ENCODE data around the gene LHX8. TPM values are rescaled to one million over a fixed set of nuclear protein-coding genes. Genes with fewer than 3 reads are reported as not detected.
"Not testable (repeated sequence)": the region's sequence is repeated elsewhere in the genome, so short reads cannot be mapped to it uniquely, and the experiment has no call there.

LHX8 gene
- total RNA-seq, 2 experiments from 2014 or later, result not detected

GRCh38 chr1:75136921-75137641 is 2.9 kb downstream of the LHX8 start:
- Mint-ChIP-seq H3K4me3 (no peak overlapping the region), H3K36me3 (ENCODE audit: low read depth) (peaks cover 3% of the 10 kb centered on the region), H3K27ac (no peak overlapping the region), H3K4me1 (peaks cover 12% of the 10 kb centered on the region), H3K27me3 (peaks cover 65% of the 10 kb centered on the region), H3K9me3 (no peaks in the 10 kb centered on the region)
- ChIA-PET CTCF (no interaction called here), POLR2A (no interaction called here)
- no peak for DNase-seq

- H3K4me3 Mint-ChIP-seq, result no peak overlapping the region
- no peaks in the 10 kb centered on the region for H3K27me3 Mint-ChIP-seq
- no peaks in the 10 kb centered on the region for H3K4me1 Mint-ChIP-seq
- DNase-seq, result no peak
- ChIA-PET POLR2A (no interaction called here), CTCF (no interaction called here)
- no peaks in the 10 kb centered on the region for H3K9me3 Mint-ChIP-seq
- no peaks in the 10 kb centered on the region for H3K36me3 Mint-ChIP-seq (ENCODE audit: low read depth)
- H3K27ac Mint-ChIP-seq, result no peak overlapping the region
Observed at GRCh38 chr1:75152092-75152491, 17.9 kb downstream of the LHX8 start.

GRCh38 chr1:75159154-75159553 is 25.0 kb downstream of the LHX8 start:
- ChIA-PET CTCF (no interaction called here), POLR2A (no interaction called here)
- no peaks in the 10 kb centered on the region for H3K9me3 Mint-ChIP-seq
- no peak overlapping the region for H3K27ac Mint-ChIP-seq
- H3K4me1 Mint-ChIP-seq, result no peaks in the 10 kb centered on the region
- no peaks in the 10 kb centered on the region for H3K36me3 Mint-ChIP-seq (ENCODE audit: low read depth)
- H3K27me3 Mint-ChIP-seq, result peaks cover 2% of the 10 kb centered on the region
- H3K4me3 Mint-ChIP-seq, result no peak overlapping the region
- DNase-seq, result no peak

- ChIA-PET POLR2A (no interaction called here), CTCF (no interaction called here)
- no peak for DNase-seq
- Mint-ChIP-seq H3K4me1 (no peaks in the 10 kb centered on the region), H3K4me3 (no peak overlapping the region), H3K27ac (no peak overlapping the region), H3K36me3 (ENCODE audit: low read depth) (no peaks in the 10 kb centered on the region), H3K9me3 (no peaks in the 10 kb centered on the region), H3K27me3 (no peaks in the 10 kb centered on the region)
Observed at GRCh38 chr1:75165264-75165663, 31.1 kb downstream of the LHX8 start.

GRCh38 chr1:75166821-75167220 is 32.6 kb downstream of the LHX8 start:
- Mint-ChIP-seq H3K27ac (no peak overlapping the region), H3K4me3 (no peak overlapping the region), H3K9me3 (no peaks in the 10 kb centered on the region), H3K27me3 (no peaks in the 10 kb centered on the region), H3K36me3 (ENCODE audit: low read depth) (no peaks in the 10 kb centered on the region), H3K4me1 (no peaks in the 10 kb centered on the region)
- ChIA-PET POLR2A (no interaction called here), CTCF (no interaction called here)
- DNase-seq, result no peak

- POLR2A ChIA-PET, result no interaction called here
- no peaks in the 10 kb centered on the region for H3K36me3 Mint-ChIP-seq (ENCODE audit: low read depth)
- no peaks in the 10 kb centered on the region for H3K27me3 Mint-ChIP-seq
- H3K9me3 Mint-ChIP-seq, result no peaks in the 10 kb centered on the region
- H3K4me3 Mint-ChIP-seq, result no peak overlapping the region
- CTCF ChIA-PET, result no interaction called here
- no peak for DNase-seq
- no peak overlapping the region for H3K27ac Mint-ChIP-seq
- H3K4me1 Mint-ChIP-seq, result no peaks in the 10 kb centered on the region
Observed at GRCh38 chr1:75170011-75170410, 35.8 kb downstream of the LHX8 start.

GRCh38 chr1:75170981-75171380 is 36.8 kb downstream of the LHX8 start:
- H3K36me3 Mint-ChIP-seq (ENCODE audit: low read depth), result no peaks in the 10 kb centered on the region
- H3K27ac Mint-ChIP-seq, result no peak overlapping the region
- H3K9me3 Mint-ChIP-seq, result peaks cover 2% of the 10 kb centered on the region
- H3K4me1 Mint-ChIP-seq, result no peaks in the 10 kb centered on the region
- H3K27me3 Mint-ChIP-seq, result no peaks in the 10 kb centered on the region
- CTCF ChIA-PET, result no interaction called here
- POLR2A ChIA-PET, result no interaction called here
- H3K4me3 Mint-ChIP-seq, result no peak overlapping the region
- DNase-seq, result no peak

- no peaks in the 10 kb centered on the region for H3K36me3 Mint-ChIP-seq (ENCODE audit: low read depth)
- H3K4me1 Mint-ChIP-seq, result no peaks in the 10 kb centered on the region
- POLR2A ChIA-PET, result no interaction called here
- H3K27ac Mint-ChIP-seq, result no peak overlapping the region
- DNase-seq, result no peak
- H3K27me3 Mint-ChIP-seq, result no peaks in the 10 kb centered on the region
- CTCF ChIA-PET, result no interaction called here
- no peak overlapping the region for H3K4me3 Mint-ChIP-seq
- peaks cover 2% of the 10 kb centered on the region for H3K9me3 Mint-ChIP-seq
Observed at GRCh38 chr1:75171876-75172275, 37.7 kb downstream of the LHX8 start.

- ChIA-PET CTCF (interaction anchor here (0.6 kb wide), 2 partner anchors 93 to 459 kb away, joined by 3 read pairs; no protein-coding TSS in a partner anchor), POLR2A (no interaction called here)
- DNase-seq, result no peak
- H3K27me3 Mint-ChIP-seq, result no peaks in the 10 kb centered on the region
- H3K27ac Mint-ChIP-seq, result no peak overlapping the region
- H3K4me1 Mint-ChIP-seq, result no peaks in the 10 kb centered on the region
- no peak overlapping the region for H3K4me3 Mint-ChIP-seq
- peaks cover 2% of the 10 kb centered on the region for H3K9me3 Mint-ChIP-seq
- H3K36me3 Mint-ChIP-seq (ENCODE audit: low read depth), result no peaks in the 10 kb centered on the region
Observed at GRCh38 chr1:75172556-75172955, 38.4 kb downstream of the LHX8 start.

GRCh38 chr1:75174031-75174760 is 40.0 kb downstream of the LHX8 start:
- Mint-ChIP-seq H3K9me3 (peaks cover 2% of the 10 kb centered on the region), H3K4me3 (no peak overlapping the region), H3K27me3 (no peaks in the 10 kb centered on the region), H3K27ac (no peak overlapping the region), H3K4me1 (no peaks in the 10 kb centered on the region), H3K36me3 (ENCODE audit: low read depth) (no peaks in the 10 kb centered on the region)
- ChIA-PET CTCF (no interaction called here), POLR2A (no interaction called here)
- DNase-seq, result no peak

GRCh38 chr1:75181214-75181955 is 47.2 kb downstream of the LHX8 start:
- H3K27me3 Mint-ChIP-seq; H3K36me3 Mint-ChIP-seq (ENCODE audit: low read depth); DNase-seq; H3K9me3 Mint-ChIP-seq; H3K4me1 Mint-ChIP-seq; H3K27ac Mint-ChIP-seq; CTCF ChIA-PET; POLR2A ChIA-PET; H3K4me3 Mint-ChIP-seq: not testable (repeated sequence)

- no peaks in the 10 kb centered on the region for H3K36me3 Mint-ChIP-seq (ENCODE audit: low read depth)
- H3K4me3 Mint-ChIP-seq, result no peak overlapping the region
- no peaks in the 10 kb centered on the region for H3K27me3 Mint-ChIP-seq
- ChIA-PET CTCF (no interaction called here), POLR2A (no interaction called here)
- DNase-seq, result no peak
- H3K4me1 Mint-ChIP-seq, result no peaks in the 10 kb centered on the region
- no peak overlapping the region for H3K27ac Mint-ChIP-seq
- H3K9me3 Mint-ChIP-seq, result no peaks in the 10 kb centered on the region
Observed at GRCh38 chr1:75188892-75189291, 54.7 kb downstream of the LHX8 start.

- Mint-ChIP-seq H3K27ac (no peak overlapping the region), H3K27me3 (no peaks in the 10 kb centered on the region), H3K4me1 (no peaks in the 10 kb centered on the region), H3K36me3 (ENCODE audit: low read depth) (no peaks in the 10 kb centered on the region), H3K4me3 (no peak overlapping the region), H3K9me3 (no peaks in the 10 kb centered on the region)
- no peak for DNase-seq
- CTCF ChIA-PET, result no interaction called here
- POLR2A ChIA-PET, result no interaction called here
Observed at GRCh38 chr1:75198163-75198562, 64.0 kb downstream of the LHX8 start.

- CTCF ChIA-PET, result no interaction called here
- DNase-seq, result no peak
- Mint-ChIP-seq H3K4me1 (no peaks in the 10 kb centered on the region), H3K27me3 (no peaks in the 10 kb centered on the region), H3K9me3 (no peaks in the 10 kb centered on the region), H3K36me3 (ENCODE audit: low read depth) (no peaks in the 10 kb centered on the region), H3K27ac (no peak overlapping the region), H3K4me3 (no peak overlapping the region)
- POLR2A ChIA-PET, result no interaction called here
Observed at GRCh38 chr1:75198761-75199160, 64.6 kb downstream of the LHX8 start.

Measured in activated CD4-positive, alpha-beta memory T cell treated with anti-CD3 and anti-CD28 coated beads, Interleukin-2, amount 10 ng/mL, durations not matched to agents 7 days and 5 days (primary cell).